ENCODE measurements around the gene TNFSF8. TPM values are rescaled to one million over a fixed set of nuclear protein-coding genes. Genes with fewer than 3 reads are reported as not detected.

The TNFSF8 gene
- total RNA-seq, 1 experiment from 2014 or later: not detected

GRCh38 chr9:114867327-114867726, 63.1 kb downstream of the TNFSF8 start:
- intact Hi-C loops (cut with micrococcal nuclease; ENCODE audit: unreplicated experiment): no loop called here
- CTCF ChIA-PET: no interaction called here
- no TSS peak for BruUV-seq (replicated peaks)
- no peak for TF ChIP-seq CTCF (IDR thresholded peaks at IDR 0.05; ENCODE audit: unreplicated experiment)
- no peak for DNase-seq
- Mint-ChIP-seq H3K4me1 (ENCODE audit: low read depth, unreplicated experiment) (peaks cover 8% of the 10 kb centered on the region), H3K36me3 (ENCODE audit: insufficient read depth, unreplicated experiment) (no peaks in the 10 kb centered on the region), H3K4me3 (ENCODE audit: low read depth, unreplicated experiment) (no peak overlapping the region), H3K9me3 (ENCODE audit: low read depth, unreplicated experiment) (no peaks in the 10 kb centered on the region), H3K27ac (ENCODE audit: unreplicated experiment) (no peak overlapping the region), H3K27me3 (ENCODE audit: unreplicated experiment) (no peaks in the 10 kb centered on the region)

- DNase-seq: no peak
- Mint-ChIP-seq H3K4me1 (ENCODE audit: low read depth, unreplicated experiment) (no peaks in the 10 kb centered on the region), H3K9me3 (ENCODE audit: low read depth, unreplicated experiment) (no peaks in the 10 kb centered on the region), H3K4me3 (ENCODE audit: low read depth, unreplicated experiment) (no peak overlapping the region), H3K36me3 (ENCODE audit: insufficient read depth, unreplicated experiment) (no peaks in the 10 kb centered on the region), H3K27ac (ENCODE audit: unreplicated experiment) (no peak overlapping the region), H3K27me3 (ENCODE audit: unreplicated experiment) (no peaks in the 10 kb centered on the region)
- CTCF ChIA-PET: no interaction called here
- TF ChIP-seq CTCF (IDR thresholded peaks at IDR 0.05; ENCODE audit: unreplicated experiment): no peak
- intact Hi-C loops (cut with micrococcal nuclease; ENCODE audit: unreplicated experiment): no loop called here
- BruUV-seq (replicated peaks): no TSS peak
Observed at GRCh38 chr9:114864471-114864870, 65.9 kb downstream of the TNFSF8 start.

- BruUV-seq (replicated peaks): no TSS peak
- H3K4me3 Mint-ChIP-seq (ENCODE audit: low read depth, unreplicated experiment): no peak overlapping the region
- no peaks in the 10 kb centered on the region for H3K27me3 Mint-ChIP-seq (ENCODE audit: unreplicated experiment)
- no peaks in the 10 kb centered on the region for H3K36me3 Mint-ChIP-seq (ENCODE audit: insufficient read depth, unreplicated experiment)
- no peak for DNase-seq
- no peaks in the 10 kb centered on the region for H3K4me1 Mint-ChIP-seq (ENCODE audit: low read depth, unreplicated experiment)
- intact Hi-C loops (cut with micrococcal nuclease; ENCODE audit: unreplicated experiment): no loop called here
- TF ChIP-seq CTCF (IDR thresholded peaks at IDR 0.05; ENCODE audit: unreplicated experiment): no peak
- peaks cover 3% of the 10 kb centered on the region for H3K9me3 Mint-ChIP-seq (ENCODE audit: low read depth, unreplicated experiment)
- no peak overlapping the region for H3K27ac Mint-ChIP-seq (ENCODE audit: unreplicated experiment)
- CTCF ChIA-PET: no interaction called here
Observed at GRCh38 chr9:114861922-114862605, 68.3 kb downstream of the TNFSF8 start.

- TF ChIP-seq CTCF (IDR thresholded peaks at IDR 0.05; ENCODE audit: unreplicated experiment): no peak
- no peak for DNase-seq
- CTCF ChIA-PET: no interaction called here
- H3K9me3 Mint-ChIP-seq (ENCODE audit: low read depth, unreplicated experiment): peaks cover 3% of the 10 kb centered on the region
- no TSS peak for BruUV-seq (replicated peaks)
- no peaks in the 10 kb centered on the region for H3K4me1 Mint-ChIP-seq (ENCODE audit: low read depth, unreplicated experiment)
- H3K36me3 Mint-ChIP-seq (ENCODE audit: insufficient read depth, unreplicated experiment): no peaks in the 10 kb centered on the region
- H3K27ac Mint-ChIP-seq (ENCODE audit: unreplicated experiment): no peak overlapping the region
- H3K27me3 Mint-ChIP-seq (ENCODE audit: unreplicated experiment): no peaks in the 10 kb centered on the region
- intact Hi-C loops (cut with micrococcal nuclease; ENCODE audit: unreplicated experiment): no loop called here
- H3K4me3 Mint-ChIP-seq (ENCODE audit: low read depth, unreplicated experiment): no peak overlapping the region
Observed at GRCh38 chr9:114861273-114861672, 69.1 kb downstream of the TNFSF8 start.
